Stimulated activated CD8-positive, alpha-beta memory T cell treated with anti-CD3 and anti-CD28 coated beads, Interleukin-12 subunit alpha, Interleukin-12 subunit beta, amount 100 ng/mL, for 24 hours (primary cell): ENCODE measurements around the gene TLE6.
"Not testable (repeated sequence)": the region's sequence is repeated elsewhere in the genome, so short reads cannot be mapped to it uniquely, and the experiment has no call there.

Experiments used
- DNase-seq: peaks from one replicate; pipeline ENCODE4 v3.0.0-alpha.2; 2020; ENCODE audit errors: extremely low read depth

The TLE6 gene

GRCh38 chr19:2974342-2975041 lies 2.9 kb upstream of the TLE6 start:
- no peak for DNase-seq

GRCh38 chr19:2976609-2977000 lies 759 bp upstream of the TLE6 start:
- no peak for DNase-seq

- DNase-seq, result no peak
Observed at GRCh38 chr19:2977746-2978138, 378 bp downstream of the TLE6 start.

- no peak for DNase-seq
Observed at GRCh38 chr19:2978166-2978767, 903 bp downstream of the TLE6 start.

- no peak for DNase-seq
Observed at GRCh38 chr19:2978772-2979171, 1.4 kb downstream of the TLE6 start.

- no peak for DNase-seq
Observed at GRCh38 chr19:2981898-2982297, 4.5 kb downstream of the TLE6 start.

- DNase-seq, result no peak
Observed at GRCh38 chr19:2982561-2982960, 5.2 kb downstream of the TLE6 start.

- no peak for DNase-seq
Observed at GRCh38 chr19:2982983-2983350, 5.6 kb downstream of the TLE6 start.

- no peak for DNase-seq
Observed at GRCh38 chr19:2983351-2984214, 6.2 kb downstream of the TLE6 start.

- DNase-seq, result no peak
Observed at GRCh38 chr19:2984215-2984528, 6.8 kb downstream of the TLE6 start.

GRCh38 chr19:2986951-2987524 lies 9.7 kb downstream of the TLE6 start:
- no peak for DNase-seq

- DNase-seq, result no peak
Observed at GRCh38 chr19:2987797-2988196, 10.4 kb downstream of the TLE6 start.

GRCh38 chr19:2988568-2988967 lies 11.2 kb downstream of the TLE6 start:
- no peak for DNase-seq

- DNase-seq, result no peak
Observed at GRCh38 chr19:2989236-2989946, 12.0 kb downstream of the TLE6 start.

GRCh38 chr19:2992333-2992732 lies 15.0 kb downstream of the TLE6 start:
- not testable (repeated sequence) for DNase-seq

GRCh38 chr19:2992958-2993357 lies 15.6 kb downstream of the TLE6 start:
- DNase-seq, result no peak

GRCh38 chr19:2993579-2993978 lies 16.2 kb downstream of the TLE6 start:
- no peak for DNase-seq

- no peak for DNase-seq
Observed at GRCh38 chr19:2994588-2995131, 17.3 kb downstream of the TLE6 start.

GRCh38 chr19:2997720-2998119 lies 20.4 kb downstream of the TLE6 start:
- no peak for DNase-seq

- no peak for DNase-seq
Observed at GRCh38 chr19:2998642-2999041, 21.3 kb downstream of the TLE6 start.

- DNase-seq, result no peak
Observed at GRCh38 chr19:3001235-3001800, 24.0 kb downstream of the TLE6 start.
